Retina (tissue), 1 donor: ENCODE data around the gene SCGB1C2.
"Not testable (repeated sequence)": the region's sequence is repeated elsewhere in the genome, so short reads cannot be mapped to it uniquely, and the experiment has no call there.

ENCODE experiments used
- DNase-seq: peaks from one replicate; pipeline ENCODE4 v3.0.0-alpha.2; 2016

The SCGB1C2 gene

DNA sequence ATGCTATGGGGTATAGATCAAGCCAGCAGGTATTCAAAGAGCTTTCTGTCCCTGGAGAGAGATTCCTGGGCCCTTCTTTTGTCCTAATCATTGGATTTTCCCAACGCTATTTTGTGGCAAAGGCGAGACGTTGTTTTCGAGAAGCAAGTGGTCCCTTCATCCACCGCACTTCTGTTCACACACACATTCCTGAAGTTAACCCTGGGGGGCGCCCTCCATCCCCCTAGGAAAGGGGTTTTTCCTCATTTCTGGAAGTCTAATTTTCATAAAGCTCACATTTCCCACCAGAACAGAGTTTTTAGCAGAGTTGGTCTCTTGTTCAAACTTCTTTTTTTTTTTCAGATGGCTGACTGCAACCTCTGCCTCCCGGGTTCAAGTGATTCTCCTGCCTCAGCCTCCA is 11.9 kb downstream of the SCGB1C2 start:
- no peak for DNase-seq

DNA sequence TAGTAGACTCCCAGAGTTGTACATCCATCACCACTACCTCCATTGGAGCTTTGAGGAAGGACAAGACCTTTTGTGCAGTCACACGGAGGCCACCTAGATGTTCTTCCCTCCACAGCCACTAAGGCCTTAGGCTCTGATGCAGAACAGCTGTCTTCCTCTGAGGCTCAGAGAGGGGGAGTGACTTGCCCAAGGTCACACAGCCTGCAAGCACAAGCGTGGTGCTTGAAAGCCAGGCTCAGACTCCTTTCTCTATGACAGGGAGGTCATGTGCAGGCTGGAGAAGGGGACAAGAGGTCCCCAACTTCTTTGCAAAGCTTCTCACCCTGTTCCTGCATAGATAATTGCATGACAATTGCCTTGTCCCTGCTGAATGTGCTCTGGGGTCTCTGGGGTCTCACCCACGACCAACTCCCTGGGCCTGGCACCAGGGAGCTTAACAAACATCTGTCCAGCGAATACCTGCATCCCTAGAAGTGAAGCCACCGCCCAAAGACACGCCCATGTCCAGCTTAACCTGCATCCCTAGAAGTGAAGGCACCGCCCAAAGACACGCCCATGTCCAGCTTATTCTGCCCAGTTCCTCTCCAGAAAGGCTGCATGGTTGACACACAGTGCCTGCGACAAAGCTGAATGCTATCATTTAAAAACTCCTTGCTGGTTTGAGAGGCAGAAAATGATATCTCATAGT is 12.7 kb downstream of the SCGB1C2 start:
- DNase-seq: no peak

DNA sequence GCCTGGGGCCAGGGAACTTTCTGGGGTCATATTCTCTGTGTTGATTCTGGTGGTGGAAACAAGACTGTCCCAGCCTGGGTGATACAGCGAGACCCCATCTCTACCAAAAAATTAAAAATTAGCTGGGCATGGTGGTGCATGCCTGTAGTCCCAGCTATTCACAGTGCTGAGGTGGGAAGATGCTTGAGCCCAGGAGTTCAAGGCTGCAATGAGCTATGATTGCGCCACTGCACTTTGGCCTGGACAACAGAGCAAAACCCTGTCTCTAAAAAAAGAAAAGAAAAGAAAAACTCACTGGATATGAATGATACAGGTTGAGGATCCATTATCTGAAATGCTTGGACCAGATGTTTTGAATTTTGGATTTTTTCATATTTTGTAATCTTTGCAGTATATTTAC is 13.6 kb downstream of the SCGB1C2 start:
- DNase-seq: no peak

DNA sequence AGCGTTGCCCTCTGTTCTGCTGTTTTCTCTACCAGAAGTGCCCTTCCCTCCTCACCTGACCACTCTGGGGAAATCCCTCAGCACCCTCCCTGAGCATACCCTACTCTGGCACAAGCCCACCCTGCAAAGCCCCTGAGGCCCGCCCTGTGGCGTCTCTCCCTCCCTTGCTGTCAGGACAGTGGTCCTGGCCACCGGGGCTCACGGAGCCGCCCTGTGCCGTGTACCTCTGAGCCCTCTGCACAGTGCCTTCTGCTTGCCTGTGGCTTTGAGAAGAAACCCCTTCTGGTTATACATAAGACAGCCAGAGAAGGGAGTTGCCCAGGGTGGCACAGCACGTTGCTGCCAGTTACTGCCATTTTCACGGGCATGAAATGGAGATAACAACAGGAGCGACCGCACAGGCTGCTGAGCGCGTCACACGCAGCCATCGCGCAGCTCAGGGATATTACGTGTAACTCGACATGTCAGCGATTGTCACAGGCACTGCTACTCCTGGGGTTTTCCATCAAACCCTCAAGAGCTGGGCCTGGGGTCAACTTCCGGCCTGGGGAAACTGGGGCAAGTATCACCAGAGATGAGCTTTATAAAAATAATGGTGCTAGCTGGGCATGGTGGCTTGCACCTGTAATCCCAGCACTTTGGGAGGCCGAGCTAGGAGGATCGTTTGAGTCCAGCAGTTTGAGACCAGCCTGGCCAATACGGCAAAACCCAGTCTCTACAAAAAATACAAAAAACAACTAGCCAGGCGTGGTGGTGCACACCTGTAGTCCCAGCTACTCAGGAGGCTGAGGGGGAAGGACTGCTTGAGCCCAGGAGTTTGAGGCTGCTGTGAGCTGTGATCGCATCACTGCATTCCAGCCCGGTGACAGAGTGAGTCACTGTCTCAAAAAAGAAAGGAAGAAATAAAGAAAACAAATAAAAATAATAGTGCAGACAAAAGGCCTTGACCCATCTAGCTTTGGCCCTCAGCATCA is 14.8 kb downstream of the SCGB1C2 start:
- DNase-seq: no peak

DNA sequence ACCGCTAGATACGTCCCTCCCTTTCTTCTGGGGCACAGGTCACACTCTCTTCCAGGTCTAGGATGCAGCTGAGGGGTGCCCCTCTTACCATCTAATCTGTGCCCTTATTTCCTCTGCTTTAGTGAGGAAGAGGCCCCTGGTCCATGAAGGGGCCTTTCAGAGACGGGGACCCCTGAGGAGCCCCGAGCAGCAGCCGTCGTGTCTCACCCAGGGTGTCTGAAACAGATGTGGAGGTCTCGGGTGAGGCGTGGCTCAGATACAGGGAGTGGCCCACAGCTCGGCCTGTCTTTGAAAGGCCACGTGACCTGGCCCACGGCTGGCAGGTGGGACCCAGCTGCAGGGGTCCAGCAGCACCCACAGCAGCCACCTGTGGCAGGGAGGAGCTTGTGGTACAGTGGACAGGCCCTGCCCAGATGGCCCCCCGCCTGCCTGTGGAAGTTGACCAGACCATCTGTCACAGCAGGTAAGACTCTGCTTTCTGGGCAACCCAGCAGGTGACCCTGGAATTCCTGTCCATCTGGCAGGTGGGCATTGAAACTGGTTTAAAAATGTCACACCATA is 15.6 kb downstream of the SCGB1C2 start:
- no peak for DNase-seq

DNA sequence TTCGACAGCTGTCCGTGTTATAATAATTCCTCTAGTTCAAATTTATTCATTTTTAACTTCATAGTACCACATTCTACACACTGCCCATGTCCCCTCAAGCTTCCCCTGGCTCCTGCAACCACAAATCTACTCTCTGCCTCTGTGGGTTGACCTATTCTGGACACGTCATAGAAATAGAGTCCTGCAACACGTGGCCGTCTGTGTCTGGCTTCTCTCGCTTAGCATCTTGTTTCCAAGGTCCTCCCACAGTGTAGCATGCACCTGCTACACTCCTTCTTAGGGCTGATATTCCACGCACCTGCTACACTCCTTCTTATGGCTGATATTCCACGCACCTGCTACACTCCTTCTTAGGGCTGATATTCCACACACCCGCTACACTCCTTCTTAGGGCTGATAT is 16.5 kb downstream of the SCGB1C2 start:
- DNase-seq: no peak

DNA sequence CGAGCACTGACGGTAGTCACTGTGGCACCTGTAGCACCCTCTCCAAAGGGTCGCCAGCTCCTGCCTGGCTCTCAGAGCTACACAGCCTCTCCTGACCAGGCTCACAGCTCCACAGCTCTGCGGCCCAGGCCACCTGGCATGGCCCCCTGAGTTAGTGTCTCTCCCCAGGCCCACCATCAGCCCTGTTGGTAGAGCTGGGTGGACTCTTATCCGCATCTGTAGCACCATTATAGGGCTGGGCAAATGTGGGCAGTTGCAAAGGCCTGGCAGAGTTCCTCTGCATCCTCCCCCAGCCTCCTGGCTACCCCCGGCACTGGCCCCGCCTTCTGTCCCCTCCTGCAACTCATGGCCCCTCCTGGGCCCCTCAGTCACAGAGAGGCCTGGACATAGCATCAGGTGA is 18.2 kb downstream of the SCGB1C2 start:
- DNase-seq: no peak

DNA sequence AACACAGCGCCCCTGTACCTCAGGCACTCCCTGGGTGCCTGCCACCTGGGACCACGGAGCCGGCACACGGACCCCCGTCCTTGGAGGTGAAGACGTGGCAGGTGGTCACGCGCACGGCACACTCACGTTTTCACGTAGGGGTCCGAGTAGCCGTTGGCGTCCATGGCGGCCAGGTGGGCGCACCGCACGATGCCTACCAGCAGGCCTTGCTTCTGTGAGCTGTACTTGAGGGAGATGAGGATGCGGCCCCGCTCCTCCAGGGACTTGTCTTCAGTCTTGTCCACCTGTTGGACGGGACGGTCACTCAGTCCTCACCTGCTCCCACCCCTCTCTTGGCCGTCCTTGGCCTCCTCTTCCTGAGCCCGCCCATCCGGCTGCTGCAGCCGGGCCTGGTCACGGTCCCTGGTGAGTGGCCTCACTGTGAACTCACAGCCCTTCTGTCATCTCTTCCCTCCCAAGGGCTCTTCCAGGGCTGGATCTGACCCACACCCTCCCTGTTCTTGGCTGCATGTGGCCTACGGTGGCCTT is 18.8 kb downstream of the SCGB1C2 start:
- DNase-seq: no peak

DNA sequence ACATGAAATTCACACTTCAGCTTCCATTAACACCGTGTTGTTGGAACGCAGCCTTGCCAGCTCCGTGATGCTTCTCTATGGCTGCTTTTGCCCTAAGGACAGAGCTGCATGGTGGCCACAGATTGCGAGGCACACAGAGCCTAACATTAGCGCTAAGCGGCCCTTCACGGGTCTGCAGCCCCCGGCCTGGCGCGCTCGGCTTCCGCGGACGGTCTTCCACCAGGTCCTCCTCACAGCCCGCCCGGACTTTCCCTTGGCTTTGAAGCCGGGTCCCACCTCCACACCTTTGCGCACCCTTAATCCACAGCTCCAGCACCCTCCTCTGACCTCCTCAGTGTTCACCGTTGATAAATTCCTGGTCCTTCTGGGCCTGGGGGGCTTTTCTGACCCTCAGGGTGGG is 19.6 kb downstream of the SCGB1C2 start:
- no peak for DNase-seq

DNA sequence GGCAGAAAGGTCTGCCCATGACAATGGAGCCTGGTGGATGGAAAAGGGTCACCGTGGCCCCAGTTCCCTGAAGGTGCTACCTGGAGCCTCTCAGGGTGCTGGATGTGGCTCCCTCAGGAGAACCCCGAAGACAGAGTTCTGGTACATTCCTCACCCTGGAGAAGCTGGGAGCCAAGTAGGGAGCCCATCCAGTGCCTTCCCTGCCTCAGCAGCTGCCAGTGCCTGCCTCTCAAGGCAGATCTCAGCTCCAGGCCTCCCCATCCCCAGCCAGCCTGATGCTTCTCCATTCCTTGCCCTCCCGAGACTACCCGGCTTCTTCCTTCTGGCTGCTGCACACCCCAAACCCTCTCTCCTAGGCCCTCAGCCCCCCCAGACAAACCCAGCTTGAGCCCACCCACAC is 20.5 kb downstream of the SCGB1C2 start:
- no peak for DNase-seq

DNA sequence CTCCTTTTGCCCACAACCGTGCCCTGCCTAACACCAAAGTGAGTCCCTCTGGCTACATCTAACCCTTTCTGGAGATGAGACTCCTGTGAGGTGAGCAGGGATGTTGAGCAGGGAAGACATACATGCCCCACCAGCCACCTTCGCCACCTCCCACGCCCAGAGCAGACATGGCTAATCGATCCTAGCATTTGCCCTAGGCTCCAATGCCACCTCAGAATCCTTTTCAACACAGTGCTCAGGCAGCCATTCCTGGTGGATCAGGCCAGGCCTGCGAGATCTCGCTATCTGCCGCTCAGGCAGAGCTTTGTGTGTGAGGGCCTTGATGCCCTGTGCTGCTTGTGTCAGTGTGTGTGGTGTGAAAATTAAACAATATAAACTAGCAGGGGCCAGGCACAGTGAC is 21.0 kb downstream of the SCGB1C2 start:
- no peak for DNase-seq

DNA sequence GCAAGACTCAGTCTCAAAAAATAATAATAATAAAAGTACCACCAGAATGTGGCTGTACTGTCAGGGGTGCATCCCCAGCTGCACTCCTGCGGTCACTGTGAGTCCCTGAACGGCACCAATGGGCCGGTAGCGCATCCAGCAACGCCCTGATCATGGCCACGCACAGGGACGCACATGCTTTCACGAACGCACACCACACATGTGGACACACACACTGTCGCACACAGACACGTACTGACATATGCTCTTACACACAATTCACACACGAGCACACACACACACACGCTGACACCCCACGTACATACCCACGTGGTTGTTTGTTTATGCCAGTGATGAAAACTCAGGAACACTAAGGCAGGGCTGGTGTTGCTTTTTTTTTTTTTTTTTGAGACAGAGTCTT is 22.2 kb downstream of the SCGB1C2 start:
- no peak for DNase-seq

DNA sequence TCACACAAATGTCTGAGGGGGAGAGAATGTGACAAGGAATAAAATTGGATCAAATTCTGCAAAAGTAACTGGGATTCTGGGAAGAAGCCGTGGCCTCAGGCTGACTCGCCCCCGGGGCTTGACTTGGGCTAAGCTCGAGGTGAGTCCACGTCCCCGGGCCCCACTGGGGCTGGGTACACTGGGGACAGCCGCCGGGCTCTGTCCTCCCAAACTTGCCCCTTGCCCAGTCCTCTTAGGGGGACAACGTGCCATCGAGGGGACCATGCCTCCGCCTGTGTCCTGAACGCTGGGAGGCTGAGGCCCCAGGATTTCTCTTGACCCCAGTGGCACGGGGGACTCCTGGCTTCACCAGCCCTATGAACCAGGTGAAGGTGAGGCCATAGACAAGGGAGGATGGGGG is 23.0 kb downstream of the SCGB1C2 start:
- no peak for DNase-seq

DNA sequence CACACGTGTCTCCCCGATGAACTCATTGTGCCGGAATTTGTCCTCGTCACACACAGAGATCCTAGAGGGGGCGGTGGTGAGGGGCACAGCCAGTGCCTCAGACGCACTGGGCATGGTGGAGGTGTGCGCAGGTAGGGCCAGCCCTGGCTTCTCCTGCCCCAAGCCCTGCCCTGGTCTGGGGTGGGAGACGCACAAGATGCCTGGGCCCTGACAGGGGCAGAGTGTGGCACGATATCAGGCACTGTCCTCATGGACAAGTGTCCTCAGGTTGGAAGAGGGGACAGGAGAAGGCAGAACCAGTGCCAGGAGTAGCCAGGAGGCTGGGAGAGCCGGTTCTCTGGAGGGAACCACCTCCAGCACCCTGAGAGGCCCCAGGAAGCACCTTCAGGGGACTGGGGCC is 24.1 kb downstream of the SCGB1C2 start:
- DNase-seq: no peak

DNA sequence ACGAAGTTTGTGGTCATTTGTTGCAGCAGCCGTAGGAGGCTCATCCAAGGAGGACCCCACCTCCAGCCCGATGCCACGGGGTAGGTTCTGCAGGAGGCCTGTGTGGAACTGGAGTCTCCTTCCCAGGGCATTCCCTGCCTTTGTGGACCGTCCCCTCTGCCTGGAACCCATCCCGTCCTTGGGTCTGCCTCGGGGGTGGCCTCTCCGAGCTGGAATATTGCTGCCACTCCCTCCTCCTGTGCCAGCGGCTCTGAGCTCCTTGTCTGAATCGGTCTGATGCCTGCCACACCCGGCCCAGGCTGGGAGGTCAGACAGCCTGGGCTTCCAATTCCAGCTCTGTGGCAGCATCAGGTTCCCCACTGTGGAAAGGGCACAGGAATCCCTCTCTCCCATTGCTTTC is 25.3 kb downstream of the SCGB1C2 start:
- DNase-seq: no peak

DNA sequence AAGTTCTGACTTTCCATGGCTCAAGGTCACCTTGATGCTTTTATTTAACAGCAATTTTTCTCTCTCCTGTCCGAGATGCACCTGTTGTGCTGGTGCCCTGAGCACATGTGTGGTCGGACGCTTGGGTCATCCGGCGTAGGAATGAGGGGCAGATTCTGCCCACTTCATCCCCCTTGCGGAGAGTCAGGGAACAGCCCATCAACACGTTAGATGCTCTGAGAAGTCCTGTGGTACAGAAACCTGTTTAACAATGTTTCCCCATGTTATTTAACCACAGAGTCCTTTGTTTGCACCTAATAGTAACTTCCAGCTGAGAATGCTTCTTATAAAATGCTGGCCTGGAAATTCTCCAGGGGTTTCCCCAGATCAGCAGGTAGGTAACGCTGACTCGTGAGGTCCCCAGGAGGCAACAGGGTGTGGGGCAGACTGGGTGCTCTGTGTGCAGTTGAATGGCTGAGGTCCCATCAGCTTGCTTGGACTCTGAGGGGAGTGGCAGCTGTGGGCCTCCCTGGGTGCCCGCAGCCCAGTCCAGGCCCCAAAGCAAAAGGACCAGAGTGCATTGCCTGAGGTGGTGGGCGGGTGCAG is 26.2 kb downstream of the SCGB1C2 start:
- DNase-seq: no peak

DNA sequence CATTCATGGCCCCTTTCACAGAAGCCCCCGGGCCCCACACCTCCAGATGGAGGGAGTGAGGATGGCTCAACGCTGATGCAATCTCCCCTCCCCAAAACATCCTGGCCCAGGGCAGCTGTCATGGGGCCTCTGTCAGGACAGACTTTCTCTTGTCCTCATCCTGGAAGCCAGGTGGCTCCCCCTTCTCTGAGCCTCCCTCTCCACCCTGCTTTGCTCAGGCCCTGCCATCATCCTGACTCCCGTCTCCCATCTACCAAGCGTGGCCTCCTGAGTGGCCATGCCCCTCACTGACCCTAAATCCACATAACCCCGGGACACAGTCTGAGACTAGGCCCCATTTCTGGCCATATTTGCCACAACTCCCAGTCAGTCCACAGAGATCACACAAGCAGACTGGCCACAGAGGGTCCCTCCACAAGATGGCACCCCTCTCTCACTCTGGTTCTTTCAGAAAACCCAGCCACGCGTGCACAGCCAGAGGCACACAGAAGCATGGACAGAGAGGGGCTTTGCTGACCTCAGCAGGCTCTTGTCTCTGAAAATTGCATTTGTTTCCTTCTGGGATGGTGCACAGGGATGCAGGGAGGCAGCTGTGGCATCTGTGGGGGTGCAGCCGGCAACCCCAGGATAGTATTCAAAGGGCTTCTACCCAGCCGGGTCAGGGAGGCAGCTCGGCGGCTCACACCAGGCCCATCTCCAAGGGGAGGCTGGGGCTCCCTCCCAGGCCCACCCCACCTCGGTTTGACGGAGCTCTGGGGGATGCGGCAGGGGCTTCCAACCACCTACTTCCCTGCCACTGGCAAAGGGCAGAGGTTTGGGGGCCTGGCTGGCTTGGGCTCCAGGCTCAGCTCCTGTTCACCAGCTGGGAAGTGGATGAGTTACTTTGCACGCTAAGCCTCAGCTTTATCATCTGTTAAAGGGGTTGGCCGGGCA is 27.2 kb downstream of the SCGB1C2 start:
- peak; percentile 91 for DNase-seq

DNA sequence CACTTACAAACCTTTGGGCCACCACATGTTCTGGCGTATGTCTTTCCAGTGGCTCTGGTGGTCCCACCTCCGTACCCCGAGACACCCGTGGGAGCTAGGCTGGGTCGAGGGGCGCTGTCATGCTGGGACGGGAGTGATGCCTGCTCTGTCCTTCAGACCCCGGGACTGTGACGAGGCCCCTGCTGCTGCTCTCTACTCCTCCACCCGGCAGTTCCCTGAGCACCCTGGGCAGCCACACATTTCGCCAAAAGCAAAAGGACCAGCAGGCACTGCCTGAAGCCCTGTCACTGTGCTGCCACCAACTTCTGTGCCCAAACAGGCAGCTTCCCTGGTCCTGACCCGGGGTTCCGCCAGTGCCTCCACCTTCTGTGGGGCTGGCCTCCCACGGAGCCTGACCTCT is 28.6 kb downstream of the SCGB1C2 start:
- no peak for DNase-seq

DNA sequence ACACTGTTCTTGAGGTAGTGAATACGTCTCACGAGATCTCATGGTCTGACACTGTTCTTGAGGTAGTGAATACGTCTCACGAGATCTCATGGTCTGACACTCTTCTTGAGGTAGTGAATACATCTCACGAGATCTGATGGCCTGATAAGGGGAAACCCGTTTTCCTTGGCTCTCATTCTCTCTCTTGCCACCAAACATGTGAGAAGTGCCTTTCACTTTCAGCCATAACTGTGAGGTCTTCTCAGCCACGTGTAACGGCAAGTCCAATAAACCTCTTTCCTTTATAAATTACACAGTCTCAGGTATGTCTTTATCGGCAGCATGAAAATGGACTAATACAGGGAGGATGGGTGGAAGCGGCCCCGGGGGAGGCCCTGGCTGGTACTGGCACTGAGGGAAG is 31.2 kb downstream of the SCGB1C2 start:
- DNase-seq: not testable (repeated sequence)

DNA sequence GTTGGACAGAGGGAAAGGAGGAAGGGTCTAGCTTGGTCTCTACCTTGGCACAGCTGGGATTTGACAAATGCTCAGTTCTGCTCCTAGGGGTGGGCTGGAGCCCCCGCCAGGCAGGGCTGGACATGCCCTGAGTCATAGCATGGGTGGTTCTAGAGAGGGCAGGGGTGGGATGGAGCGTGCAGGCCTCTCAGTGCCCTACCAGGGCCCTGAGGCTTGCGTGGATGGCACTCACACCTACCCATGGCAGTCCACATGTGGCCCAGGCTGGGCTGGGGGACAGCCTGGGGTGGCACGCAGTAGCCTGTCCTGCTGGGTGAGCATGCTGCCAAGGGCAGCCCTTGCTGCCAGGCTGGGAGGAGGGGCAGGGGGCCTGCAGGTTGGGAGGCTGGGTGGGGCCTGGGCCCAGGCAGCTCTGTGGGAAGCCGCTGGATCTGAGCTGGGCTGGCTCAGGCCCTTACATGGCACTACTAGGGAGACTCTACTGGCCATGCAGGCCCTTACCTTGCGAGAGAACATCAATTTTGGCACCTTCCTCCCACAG is 32.8 kb downstream of the SCGB1C2 start:
- no peak for DNase-seq

DNA sequence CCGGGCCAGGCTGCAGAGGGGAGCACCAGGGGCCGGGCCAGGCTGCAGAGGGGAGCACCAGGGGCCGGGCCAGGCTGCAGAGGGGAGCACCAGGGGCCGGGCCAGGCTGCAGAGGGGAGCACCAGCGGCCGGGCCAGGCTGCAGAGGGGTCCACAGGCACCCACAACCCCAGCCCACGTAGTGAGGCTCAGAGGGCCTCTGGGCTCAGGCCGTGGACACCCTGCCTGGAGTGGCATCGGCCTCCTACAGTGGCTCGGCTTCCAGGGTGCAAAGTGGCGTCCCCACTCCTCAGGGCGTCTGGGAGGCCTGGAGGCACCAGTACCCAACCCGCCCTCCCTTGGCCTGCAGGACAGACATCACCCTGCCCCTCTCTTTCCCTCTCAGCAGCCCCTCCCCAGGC is 34.5 kb downstream of the SCGB1C2 start:
- DNase-seq: no peak

DNA sequence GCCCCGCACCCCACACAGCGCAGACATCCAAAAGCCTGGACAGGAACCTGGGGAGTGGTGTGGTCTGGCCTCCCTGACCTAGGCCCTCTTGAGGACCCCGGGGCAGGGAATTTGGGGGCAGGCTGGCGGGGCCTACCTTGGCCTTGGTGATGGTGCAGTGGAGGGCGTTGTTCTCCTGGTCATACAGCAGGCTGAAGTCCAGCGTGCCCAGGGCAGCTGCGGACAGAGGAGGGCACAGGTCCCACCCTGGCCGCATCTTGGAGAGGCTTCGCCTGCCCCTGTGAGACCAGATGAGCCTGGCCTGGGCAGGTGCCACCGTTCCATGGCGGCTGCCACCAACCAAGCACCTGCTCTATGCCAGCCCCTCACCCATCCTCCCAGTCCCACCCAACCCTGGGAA is 35.0 kb downstream of the SCGB1C2 start:
- no peak for DNase-seq
